GM19324 (cell line): Measurements from ENCODE around the gene JARID2.

Experiments used
- ATAC-seq: cut with Tn5 transposase; IDR thresholded peaks from one replicate; pipeline ENCODE4 v1.9.1; 2021; ENCODE audit warnings: mild to moderate bottlenecking, moderate library complexity; ENCODE audit not compliant: unreplicated experiment, low FRiP score

The JARID2 gene

DNA sequence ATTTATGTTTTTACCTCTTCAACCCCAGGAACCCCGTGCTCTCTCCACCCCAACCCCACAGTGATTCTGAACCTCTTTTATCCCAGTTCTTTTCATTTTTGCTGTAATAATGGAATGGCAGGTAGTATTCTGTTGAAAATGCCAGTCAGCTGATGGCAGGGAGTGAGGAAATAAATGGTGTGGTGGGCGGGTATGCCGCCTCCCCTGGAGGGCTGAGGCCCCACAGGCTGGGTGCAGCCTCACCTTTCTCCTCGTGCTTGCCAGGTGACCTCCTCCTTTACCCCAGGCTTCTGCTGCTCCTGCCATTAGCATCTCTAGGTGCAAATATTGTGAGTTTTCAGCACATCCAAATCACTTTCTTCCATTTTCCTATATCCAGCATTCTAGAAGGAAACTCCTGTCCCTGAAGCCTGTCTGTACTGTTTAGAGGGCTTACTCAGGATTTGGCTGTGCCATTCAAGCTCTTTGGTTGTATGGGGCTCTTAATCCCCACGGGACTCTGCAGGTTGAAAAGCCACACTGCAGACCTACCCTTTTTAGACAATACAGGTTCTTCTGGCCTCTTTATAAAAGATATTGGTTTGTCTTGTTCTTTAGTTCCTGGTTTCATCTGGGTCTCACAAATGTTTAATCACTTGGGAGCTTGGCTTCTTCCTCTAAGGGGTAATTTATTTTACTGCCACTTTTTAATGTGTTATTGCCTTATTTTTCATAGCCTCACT lies 201.8 kb downstream of the JARID2 start:
- ATAC-seq, result no peak

DNA sequence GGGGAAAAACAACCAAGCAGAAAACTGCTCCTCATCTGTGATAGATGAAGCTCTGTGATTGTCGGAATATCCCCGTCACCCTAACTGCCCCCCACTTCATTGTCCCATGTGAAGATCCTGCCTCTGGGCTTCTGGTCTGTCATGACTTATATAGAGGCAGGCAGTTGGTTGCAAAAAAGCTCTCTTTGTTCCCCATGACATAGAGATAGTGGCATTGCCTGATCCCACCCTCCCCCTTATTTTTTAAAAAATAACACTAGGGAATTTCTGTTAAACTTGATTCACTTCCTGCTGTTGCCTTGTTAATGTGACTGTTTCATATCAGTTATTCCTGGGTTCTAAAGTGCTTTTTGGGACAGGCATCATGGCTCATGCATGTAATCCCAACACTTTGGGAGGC lies 203.1 kb downstream of the JARID2 start:
- ATAC-seq, result no peak

DNA sequence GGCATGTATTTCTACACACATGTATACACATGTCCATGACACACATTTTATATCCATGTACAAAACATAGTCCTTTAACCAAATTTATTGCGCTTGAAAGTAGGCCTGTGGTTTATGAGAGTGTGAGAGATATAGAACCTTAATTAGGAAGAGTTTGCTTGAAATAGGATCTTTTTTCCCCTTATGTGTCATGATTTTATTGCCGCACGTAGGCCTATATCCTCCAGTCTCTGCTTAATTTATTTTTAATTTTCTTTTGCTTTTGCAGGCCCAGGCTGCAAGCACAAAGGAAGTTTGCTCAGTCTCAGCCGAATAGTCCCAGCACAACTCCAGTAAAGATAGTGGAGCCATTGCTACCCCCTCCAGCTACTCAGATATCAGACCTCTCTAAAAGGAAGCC lies 205.9 kb downstream of the JARID2 start:
- no peak for ATAC-seq

- ATAC-seq, result no peak
These were observed 206.5 kb downstream of the JARID2 start for GRCh38 chr6:15452182-15452941.

GRCh38 chr6:15453186-15453585 lies 207.3 kb downstream of the JARID2 start:
- ATAC-seq, result no peak

DNA sequence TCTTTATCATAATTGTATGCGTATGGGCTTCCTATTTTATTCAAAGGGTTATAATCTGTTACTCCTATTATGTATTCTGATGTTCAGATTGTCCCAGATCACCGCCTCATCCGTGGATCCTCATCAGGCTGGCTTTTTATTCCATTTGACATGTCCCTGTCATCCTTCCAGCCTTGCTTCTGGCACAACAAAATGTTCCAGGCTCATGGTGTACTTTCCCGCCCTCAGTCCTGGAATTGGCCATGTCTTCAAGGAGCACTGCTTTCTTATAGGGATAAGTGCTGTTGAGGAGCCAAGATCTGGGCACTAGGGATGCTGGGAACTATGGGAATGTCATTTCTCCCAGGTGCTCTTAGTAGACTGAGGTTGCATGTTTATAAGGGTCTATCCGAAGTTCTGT lies 207.8 kb downstream of the JARID2 start:
- no peak for ATAC-seq

DNA sequence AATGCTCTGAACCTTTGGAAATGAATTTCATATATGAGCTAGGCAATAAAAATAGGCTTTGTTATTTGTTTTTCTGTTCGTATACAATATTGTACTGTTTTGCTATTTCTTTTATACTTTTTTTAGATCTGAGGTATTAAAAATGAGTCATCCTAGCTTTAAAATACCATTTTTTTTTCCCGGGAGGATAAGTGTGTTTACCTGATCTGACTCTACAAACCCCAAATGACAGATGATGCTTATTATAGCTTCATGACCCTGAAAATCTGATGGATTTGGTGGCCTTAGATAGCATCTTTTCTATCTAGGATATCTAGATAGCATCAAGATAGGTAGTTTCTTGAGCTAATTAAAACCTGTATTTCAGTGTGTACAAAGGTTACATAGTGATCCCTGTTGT lies 210.6 kb downstream of the JARID2 start:
- ATAC-seq, result no peak

GRCh38 chr6:15457121-15457650 lies 211.3 kb downstream of the JARID2 start:
- no peak for ATAC-seq

DNA sequence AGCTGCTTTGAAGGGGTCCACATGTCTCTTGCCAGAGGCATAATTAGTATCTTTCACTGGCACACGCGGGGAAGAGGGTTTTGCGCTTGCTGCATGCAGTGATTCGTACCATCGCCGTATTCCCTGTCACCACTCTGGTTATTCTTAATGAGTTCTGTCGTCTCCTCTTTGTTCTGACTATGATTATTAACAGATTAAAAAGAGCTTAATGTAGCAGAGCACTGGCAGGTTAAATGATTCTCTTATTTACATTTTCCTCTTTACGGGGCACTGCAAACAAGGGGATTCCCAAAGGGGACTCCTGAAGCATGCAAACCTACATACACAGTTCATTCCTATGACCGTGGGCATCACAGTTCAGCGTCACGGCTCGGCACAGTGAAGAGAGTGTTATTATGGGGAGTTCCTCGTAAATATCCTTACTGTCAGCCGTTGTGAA lies 212.2 kb downstream of the JARID2 start:
- ATAC-seq, result no peak

GRCh38 chr6:15460110-15460727 lies 214.3 kb downstream of the JARID2 start:
- ATAC-seq, result no peak

DNA sequence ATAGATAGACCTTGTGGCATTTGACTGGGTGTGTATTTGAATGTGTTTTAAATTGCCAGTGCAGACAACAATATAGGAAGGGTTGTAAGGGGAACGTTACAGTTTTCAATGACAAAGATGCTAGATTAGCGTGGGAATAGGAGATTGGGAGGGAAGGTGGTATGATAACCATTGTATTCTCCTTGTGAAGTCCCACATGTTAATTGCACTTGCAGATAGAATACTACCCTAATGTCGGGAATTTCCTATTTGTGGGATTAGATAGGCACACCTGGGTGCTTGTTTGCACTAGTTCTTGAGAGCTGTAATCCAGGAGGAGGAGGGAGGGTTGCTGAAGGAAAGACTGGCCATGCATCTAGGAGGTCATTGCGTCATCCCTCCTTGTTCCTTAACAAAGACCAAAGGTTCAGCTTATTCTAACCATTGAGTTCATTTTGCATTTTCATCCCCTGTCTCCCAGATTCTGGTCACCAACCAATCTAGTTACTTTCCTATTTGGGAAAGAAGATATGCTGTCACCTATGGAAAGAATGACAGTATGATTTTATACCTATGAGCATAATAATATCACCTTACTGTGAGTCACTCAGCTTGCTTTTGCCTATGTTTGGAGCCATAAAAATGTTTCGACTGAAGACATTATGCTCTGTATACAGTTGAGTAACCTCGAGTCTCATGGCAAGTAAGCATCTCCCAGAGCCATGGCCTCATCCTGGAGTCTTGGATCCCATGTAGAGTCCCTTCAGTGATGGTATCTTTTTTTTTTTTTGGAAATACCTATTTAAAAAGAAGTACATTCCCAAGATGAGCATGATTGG lies 215.5 kb downstream of the JARID2 start:
- no peak for ATAC-seq

DNA sequence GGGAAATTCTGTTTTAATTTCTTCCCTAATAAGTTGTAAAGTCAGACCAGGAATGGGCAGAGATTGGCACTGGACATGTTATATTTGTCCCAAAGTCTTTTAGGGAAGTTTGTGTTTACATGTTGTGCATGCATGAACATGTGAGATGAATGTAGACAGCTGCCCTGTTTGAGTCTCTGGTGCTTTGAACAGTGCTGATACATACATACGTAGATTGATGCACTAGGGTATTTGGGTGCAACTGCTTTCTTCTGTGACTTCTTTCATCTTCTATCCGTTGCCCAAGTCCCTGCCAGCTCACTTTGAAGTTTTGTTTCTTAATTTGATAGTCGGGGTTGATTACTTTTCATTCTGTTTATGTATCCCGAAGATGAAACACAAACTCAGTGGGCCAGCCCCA lies 216.4 kb downstream of the JARID2 start:
- ATAC-seq, result no peak

GRCh38 chr6:15462717-15463525 lies 217.1 kb downstream of the JARID2 start:
- no peak for ATAC-seq

DNA sequence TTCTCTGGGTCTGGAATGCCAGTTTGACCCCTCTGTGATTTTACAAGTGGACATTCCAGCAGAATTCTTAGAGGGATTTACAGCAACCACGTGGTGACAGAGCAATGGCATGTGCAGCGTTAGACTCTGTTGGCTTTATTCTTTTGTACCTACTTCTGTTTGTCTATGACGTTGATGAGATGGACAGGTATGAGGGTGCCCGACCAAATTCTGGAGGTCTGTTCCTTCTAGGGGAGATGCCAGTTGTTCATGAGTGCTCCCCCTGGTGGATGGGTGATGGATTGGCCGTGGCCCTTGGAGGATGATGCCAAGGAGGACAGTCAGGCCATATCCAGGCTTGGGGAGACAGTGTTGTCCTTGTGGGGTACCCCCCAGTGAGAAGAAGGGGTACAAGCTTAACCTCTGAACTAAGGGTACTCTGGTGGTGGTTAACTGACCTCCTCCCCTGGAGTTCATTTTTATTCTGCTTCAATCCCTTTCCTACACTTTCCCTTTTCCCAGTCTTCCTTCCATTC lies 218.4 kb downstream of the JARID2 start:
- ATAC-seq, result no peak

DNA sequence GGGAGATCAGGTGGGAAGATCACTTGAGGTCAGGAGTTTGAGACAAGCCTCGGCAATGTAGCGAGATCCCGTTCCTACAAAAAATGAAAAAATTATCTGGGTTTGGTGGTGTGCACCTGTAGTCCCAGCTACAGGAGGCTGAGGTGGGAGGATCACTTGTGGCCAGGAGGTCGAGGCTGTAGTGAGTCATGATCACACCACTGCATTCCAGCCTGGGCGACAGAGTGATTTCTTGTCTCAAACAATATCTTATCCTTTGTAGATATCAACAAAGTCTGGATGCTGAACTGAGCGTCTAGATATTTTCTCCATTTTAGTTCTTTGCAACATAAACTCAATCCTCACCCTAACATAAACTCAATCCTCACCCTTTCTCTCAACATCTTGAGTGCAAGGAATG lies 219.3 kb downstream of the JARID2 start:
- no peak for ATAC-seq

GRCh38 chr6:15470746-15471145 lies 224.9 kb downstream of the JARID2 start:
- ATAC-seq, result no peak

GRCh38 chr6:15472621-15473020 lies 226.8 kb downstream of the JARID2 start:
- no peak for ATAC-seq

GRCh38 chr6:15473174-15473573 lies 227.3 kb downstream of the JARID2 start:
- no peak for ATAC-seq

- no peak for ATAC-seq
These were observed 227.9 kb downstream of the JARID2 start for GRCh38 chr6:15473741-15474161.
